GM12878 (cell line): ENCODE data around the gene GUCY1A2. TPM values are rescaled to one million over a fixed set of nuclear protein-coding genes. Genes with fewer than 3 reads are reported as not detected.

ENCODE experiments used
- GABPA ChIP-seq: IDR thresholded peaks from 2 replicates; pipeline ENCODE4 v1.6.1; 2014; ENCODE audit warnings: antibody characterized with exemption, low read depth, mild to moderate bottlenecking, inconsistent platforms
- HDAC2 ChIP-seq: fragments of 200-600 bp; sonication (generic); IDR thresholded peaks from 2 replicates; pipeline ENCODE4 v1.6.1; 2017
- JUNB ChIP-seq: IDR thresholded peaks from 2 replicates; pipeline ENCODE4 v1.6.1; 2016; ENCODE audit warnings: antibody characterized with exemption, mild to moderate bottlenecking
- JUND ChIP-seq: IDR thresholded peaks from 2 replicates; pipeline ENCODE4 v1.6.1; 2012; ENCODE audit warnings: low read depth, mild to moderate bottlenecking, low read length, improper control_type of control experiment, moderate library complexity
- TARDBP ChIP-seq: IDR thresholded peaks from 2 replicates; pipeline ENCODE4 v1.6.1; 2016; ENCODE audit warnings: borderline replicate concordance
- ZSCAN29 ChIP-seq: fragments of 450-650 bp; IDR thresholded peaks from 2 replicates; pipeline ENCODE4 v1.6.1; 2017; ENCODE audit warnings: mild to moderate bottlenecking, moderate library complexity
- polyA plus RNA-seq, 11 experiments: library from polyadenylated mRNA; depleted of rRNA in 4 of 11; unstranded in 6 of 11; stranded (reverse) in 5 of 11; fragments of >200 nt; fragmentation: Nextera tagmentation in 4 of 11; fragmentation: Illumina TruSeq in 1 of 11; extraction: Ambion mirVana in 4 of 11; extraction: Trizol in 1 of 11; gene quantifications; 1 replicate in 1 of 11; 2 replicates in 10 of 11; pipeline versions ENCODE4 v1.2.1 to v1.2.3, GENCODE V29; 2011 to 2016; ENCODE audit warnings: inconsistent platforms in 2 of 11, missing spikeins in 2 of 11, low read depth in 1 of 11
- total RNA-seq, 4 experiments: library from RNA; depleted of rRNA in 3 of 4; stranded (reverse); fragments of >200 nt in 3 of 4; fragmentation: Illumina TruSeq in 1 of 4; extraction: Trizol in 1 of 4; gene quantifications; 2 replicates each; pipeline versions ENCODE4 v1.2.1 to v1.2.3, GENCODE V29; 2013 to 2021

GUCY1A2 gene
- total and polyA plus RNA-seq, 10 of the 15 experiments (the other 5 are each of a cell fraction or from before 2014, with no cell fraction given) = under 0.01 to 0.03 (median under 0.01) TPM; not detected in 4

DNA sequence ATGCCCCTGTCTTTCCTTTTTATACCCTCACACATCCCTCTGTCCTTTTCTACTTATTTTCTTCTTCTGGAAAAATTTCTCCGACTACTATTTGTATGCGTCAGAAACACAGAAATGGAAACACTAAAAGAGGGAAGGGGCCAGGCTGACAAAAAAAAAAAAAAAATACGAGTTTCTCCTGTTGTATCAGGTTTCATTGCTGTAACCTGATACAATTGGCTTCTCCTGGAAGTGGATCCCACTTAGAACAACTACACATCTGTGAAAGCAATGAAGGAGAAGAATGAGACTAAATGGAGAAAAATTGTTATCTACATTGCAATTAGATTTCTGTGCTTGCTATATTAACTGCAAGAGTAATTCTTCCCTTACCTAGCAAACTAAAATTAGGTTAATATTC lies 393.9 kb downstream of the GUCY1A2 start (continued):
- TF ChIP-seq GABPA (no peak), ZSCAN29 (no peak), JUND (no peak), HDAC2 (no peak), JUNB (no peak), TARDBP (no peak)
